Embryonic facial prominence (tissue), 1 donor: ENCODE data around the gene MCM5.
"Not testable (repeated sequence)": the region's sequence is repeated elsewhere in the genome, so short reads cannot be mapped to it uniquely, and the experiment has no call there.

ENCODE experiments used
- DNase-seq: peaks from one replicate; pipeline ENCODE4 v3.0.0-alpha.2; 2016; ENCODE audit errors: extremely low spot score

MCM5 gene

DNA sequence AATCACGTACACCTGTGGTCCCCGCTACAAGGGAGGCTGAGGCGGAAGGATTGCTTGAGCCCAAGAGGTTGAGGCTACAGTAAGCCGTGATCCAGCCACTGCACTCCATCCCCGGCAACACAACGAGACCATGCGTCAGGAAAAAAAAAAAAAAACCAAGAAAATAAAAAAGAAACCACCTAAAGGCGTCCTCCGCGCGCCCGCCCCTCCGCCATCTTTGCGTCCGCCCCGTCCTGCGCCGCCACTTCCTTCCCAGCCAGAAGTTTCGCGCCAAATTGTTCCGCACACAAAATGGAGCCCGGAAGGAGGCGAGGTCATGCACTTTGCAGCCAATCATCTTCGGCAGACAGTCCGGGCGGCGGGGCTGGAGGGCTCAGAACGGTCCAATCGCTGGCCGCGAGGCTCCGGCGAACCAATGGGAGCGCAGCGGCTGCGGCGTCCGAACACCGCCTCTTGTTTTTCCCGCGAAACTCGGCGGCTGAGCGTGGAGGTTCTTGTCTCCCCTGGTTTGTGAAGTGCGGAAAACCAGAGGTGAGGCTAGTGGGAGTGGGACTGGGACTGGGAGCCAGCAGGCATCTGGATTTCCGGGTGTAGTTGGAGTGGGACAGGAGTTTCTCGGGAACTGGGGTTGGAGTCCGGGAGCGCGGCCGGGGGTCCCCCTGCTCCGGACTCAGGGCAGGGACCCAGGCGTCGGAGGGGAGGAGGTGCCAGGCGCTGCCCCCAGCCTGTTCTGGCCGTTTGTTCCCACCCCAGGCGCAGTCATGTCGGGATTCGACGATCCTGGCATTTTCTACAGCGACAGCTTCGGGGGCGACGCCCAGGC lies at the start of gene MCM5:
MCM5 (plus strand) TSS at position 463 of the 823 bp plus-strand sequence; CDS start at position 762, 299 bp downstream.
- peak; percentile 97 for DNase-seq

DNA sequence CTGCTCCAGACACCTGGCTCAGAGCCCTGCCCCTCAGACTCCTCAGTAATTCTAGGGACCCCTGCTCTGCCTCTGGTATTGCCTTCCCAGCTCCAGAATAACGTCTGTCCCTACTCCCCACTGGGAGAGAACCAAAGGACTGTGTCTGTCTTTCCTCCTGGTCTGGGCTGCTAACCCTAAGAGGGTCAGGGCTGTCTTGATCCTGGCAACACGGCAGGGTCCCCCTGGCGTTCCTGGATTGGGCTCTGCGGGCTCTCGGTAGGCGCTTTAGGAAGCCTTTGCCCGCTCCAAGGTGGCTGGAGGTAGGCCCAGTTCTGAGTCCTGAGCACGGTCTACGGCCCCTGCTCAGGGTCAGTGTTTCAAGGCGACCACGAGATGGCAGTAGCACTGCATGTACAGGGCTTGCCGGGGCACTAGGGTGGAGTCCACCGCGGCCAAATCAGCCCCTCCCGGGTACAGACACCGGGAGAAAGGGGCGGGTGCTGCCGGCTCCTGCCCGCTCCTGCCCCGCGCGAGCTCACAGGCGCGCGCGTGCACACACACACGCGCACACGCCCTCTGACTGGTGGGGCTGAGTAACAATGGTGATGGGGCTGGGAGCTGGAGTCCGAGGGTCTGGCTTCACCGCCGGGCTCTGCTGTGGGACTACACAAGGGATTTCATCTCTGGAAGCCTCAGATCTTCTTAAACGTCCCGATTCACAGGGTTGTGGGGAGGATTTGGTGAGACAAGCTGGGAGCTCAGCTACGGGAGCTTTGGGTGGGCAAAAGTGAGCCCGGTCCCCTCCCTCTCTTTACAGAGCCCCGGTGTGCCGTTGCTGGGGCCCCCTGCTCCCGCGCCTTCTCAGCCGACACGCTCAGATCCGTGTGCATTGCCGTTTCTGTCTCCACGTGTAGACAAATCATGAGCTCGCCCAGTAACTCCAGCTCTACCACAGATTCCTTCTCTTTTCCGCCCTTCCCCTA lies 49.1 kb upstream of the MCM5 start:
- DNase-seq, result peak; percentile 82

GRCh38 chr22:35352214-35353111 lies 47.5 kb upstream of the MCM5 start:
- DNase-seq, result no peak

GRCh38 chr22:35353318-35353717 lies 46.6 kb upstream of the MCM5 start:
- DNase-seq, result no peak

- no peak for DNase-seq
These were observed 45.9 kb upstream of the MCM5 start for GRCh38 chr22:35354068-35354467.

GRCh38 chr22:35357883-35358621 lies 41.9 kb upstream of the MCM5 start:
- no peak for DNase-seq

DNA sequence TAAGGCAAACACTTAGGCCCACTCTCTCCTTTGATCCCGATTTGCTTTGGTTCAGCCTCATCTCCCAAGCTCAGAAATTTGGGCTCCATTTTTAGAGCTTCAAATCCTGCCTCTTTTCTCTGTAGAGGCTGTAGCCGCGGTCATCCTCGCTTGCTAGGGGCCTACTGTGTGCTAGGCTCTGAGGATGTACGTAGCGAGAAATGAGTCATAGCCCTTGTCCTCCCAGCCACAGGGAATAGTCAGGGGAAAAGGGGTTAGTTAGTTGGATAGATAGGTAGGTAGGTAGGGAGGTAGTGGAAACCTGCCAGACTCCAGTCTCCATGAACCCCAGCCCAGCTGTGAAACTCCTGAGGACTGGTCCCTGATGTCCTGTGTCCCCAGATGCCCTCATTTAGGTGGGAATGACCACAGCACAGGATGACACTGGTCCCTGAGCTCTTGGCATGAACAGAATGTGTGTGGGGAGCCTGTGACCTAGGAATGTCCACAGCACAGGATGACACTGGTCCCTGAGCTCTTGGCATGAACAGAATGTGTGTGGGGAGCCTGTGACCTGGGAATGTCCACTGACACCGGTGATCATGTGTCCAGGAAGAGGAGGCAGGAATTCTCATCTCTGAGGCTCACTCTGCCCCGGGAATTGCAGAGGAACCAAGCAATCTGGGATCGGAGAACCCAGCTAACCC lies 40.4 kb upstream of the MCM5 start:
- DNase-seq, result no peak

DNA sequence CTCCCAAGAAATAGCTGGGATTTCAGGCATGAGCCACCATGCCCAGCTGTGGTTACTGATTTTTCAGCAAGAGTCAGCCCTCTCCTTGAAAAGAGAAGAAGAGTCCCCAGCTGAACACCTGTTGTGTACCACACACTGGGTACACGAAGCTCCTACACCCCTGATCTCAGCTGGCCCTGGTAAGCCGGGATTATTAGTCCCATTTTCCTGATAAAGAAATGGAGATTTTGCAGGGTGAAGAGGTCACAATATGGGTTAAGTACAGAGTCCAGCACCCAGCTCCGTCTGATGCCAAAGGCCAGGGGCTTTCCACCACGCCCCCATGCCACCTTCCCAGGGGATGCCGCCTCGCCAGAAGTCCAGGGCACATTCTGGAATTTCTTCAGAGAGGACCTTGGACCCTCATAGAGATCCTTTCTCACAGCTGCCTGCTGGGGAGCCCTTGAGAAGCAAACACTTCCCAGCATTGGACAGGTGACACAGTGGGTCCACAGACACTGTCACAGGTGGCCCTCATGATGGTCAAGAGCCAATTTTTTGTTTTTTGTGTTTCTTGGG lies 38.9 kb upstream of the MCM5 start:
- DNase-seq, result no peak

- no peak for DNase-seq
These were observed 36.3 kb upstream of the MCM5 start for GRCh38 chr22:35363566-35364086.

DNA sequence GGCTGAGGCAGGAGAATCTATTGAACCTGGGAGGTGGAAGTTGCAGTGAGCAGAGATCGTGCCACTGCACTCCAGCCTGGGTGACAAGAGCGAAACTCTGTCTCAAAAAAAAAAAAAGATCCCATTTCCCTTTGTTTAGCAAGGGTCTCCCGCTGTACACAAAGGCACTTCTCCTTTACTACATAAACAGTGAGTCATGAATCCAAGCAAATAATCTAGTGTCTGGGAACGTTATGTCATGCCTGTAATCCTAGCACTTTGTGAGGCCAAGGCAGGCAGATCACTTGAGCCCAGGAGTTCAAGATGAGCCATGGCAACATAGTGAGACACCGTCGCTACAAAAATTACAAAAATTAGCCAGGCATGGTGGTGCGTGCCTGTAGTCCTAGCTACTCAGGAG lies 35.7 kb upstream of the MCM5 start:
- DNase-seq, result not testable (repeated sequence)

- DNase-seq, result no peak
These were observed 32.5 kb upstream of the MCM5 start for GRCh38 chr22:35367331-35367886.

GRCh38 chr22:35368386-35368785 lies 31.6 kb upstream of the MCM5 start:
- no peak for DNase-seq

DNA sequence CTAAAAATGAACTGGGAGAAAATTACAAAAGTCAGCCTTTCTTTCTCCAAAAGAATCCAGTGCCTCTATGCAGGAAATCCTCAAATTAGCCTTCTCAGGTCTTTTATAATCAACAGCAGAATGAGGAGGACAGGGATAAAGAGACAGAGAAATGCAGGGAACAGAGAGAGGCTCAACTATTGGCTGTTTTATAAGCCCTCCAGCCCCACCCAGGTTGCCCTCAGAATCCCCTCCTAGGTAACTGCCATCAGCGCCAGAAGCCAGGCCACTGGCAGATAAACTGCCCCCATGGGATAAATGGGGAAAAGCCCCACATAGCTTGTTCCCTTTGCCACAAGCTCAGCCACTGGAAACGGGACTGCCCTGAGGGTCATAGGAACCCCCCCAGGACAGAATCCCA lies 29.9 kb upstream of the MCM5 start:
- DNase-seq, result no peak

- no peak for DNase-seq
These were observed 26.2 kb upstream of the MCM5 start for GRCh38 chr22:35373781-35374180.

DNA sequence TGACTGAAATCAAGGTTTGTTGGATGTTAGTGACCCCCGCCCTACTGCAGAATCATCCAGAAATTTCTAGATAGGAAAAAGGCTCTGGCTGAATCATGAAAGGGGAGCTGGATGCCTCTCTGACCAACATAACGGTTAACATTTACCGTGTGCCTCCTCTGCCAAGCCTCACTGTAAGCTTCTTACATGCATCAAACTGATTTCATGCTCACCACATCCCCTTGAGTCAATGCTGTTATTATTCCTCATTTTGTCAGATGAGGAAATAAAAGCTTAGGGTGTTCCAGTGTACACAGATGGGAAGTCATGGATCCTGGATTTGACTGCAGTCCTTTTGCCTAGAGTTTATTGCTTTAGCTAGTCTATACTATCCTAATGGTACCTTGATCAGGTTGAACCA lies 24.9 kb upstream of the MCM5 start:
- DNase-seq, result no peak

- no peak for DNase-seq
These were observed 24.4 kb upstream of the MCM5 start for GRCh38 chr22:35375526-35375925.

GRCh38 chr22:35376728-35377472 lies 23.0 kb upstream of the MCM5 start:
- DNase-seq, result peak; percentile 70

GRCh38 chr22:35377735-35378134 lies 22.2 kb upstream of the MCM5 start:
- no peak for DNase-seq

GRCh38 chr22:35378621-35379020 lies 21.3 kb upstream of the MCM5 start:
- DNase-seq, result no peak
